IPS DF 6.9 (cell line): ENCODE results near the gene ASB12.

ENCODE experiments used
- DNase-seq: peaks from one replicate; pipeline ENCODE4 v3.0.0-alpha.2; 2013; ENCODE audit warnings: low read depth, low spot score
- H3K27ac ChIP-seq: one replicate; pipeline ENCODE4 v1.5.1; 2013; ENCODE audit warnings: low read length, control low read depth
- H3K27me3 ChIP-seq: 2 replicates; pipeline ENCODE4 v1.6.1; 2013; ENCODE audit warnings: mild to moderate bottlenecking, low read length; ENCODE audit not compliant: control insufficient read depth, insufficient read depth
- H3K36me3 ChIP-seq: 2 replicates; pipeline ENCODE4 v1.6.1; 2013; ENCODE audit warnings: low read length; ENCODE audit not compliant: control insufficient read depth, insufficient read depth
- H3K4me1 ChIP-seq: 2 replicates; pipeline ENCODE4 v1.6.1; 2013; ENCODE audit warnings: low read length; ENCODE audit not compliant: control insufficient read depth, insufficient read depth
- H3K4me3 ChIP-seq: 2 replicates; pipeline ENCODE4 v1.5.1; 2013; ENCODE audit warnings: mild to moderate bottlenecking, low read length
- H3K9me3 ChIP-seq: 2 replicates; pipeline ENCODE4 v1.6.1; 2013; ENCODE audit warnings: low read length, inconsistent platforms; ENCODE audit not compliant: control insufficient read depth, insufficient read depth
- WGBS: extraction: QIAGEN DNeasy Blood & Tissue Kit; methylation state at CpG from one replicate; pipeline ENCODE4 v1.1.7; 2013; ENCODE audit warnings: mixed read lengths, missing lambda C conversion rate; ENCODE audit not compliant: insufficient read length, insufficient coverage; 5-methylcytosine and 5-hydroxymethylcytosine counted together

The ASB12 gene

DNA sequence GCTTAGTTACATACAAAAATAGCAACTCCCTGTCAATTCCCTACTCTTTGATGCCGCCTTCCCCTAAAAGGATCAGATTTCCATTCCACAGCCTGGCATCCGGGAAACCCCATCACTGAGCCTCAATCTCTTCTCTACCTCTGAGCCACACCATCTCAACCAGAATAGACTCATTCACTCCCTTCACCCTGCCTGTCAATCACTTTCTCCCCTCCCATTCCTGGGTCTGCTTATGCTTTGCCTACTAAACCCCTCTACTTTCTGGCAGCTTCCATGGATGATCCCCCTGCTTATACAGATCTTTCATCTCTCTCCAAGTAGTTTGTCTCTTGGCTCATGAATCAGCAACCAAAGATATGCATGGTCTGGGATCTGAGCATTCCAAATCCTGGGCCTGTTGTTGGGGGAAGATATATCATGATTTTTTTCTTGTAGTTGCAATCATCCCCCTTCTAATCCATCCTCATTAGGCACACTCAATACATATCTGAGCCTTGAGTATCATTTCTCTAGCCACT lies 27.5 kb downstream of the ASB12 start:
- H3K27me3 ChIP-seq: no peaks in the 10 kb centered on the region; the same call in 1 of the 2 replicates
- H3K4me1 ChIP-seq: peaks cover 3% of the 10 kb centered on the region; the same call in 1 of the 2 replicates
- H3K9me3 ChIP-seq: no peaks in the 10 kb centered on the region
- no peak for DNase-seq
- WGBS: no CpG with 5 or more reads among the region's 2 CpGs
- H3K27ac ChIP-seq: no peak overlapping the region
- no peaks in the 10 kb centered on the region for H3K36me3 ChIP-seq
- no peak overlapping the region for H3K4me3 ChIP-seq

DNA sequence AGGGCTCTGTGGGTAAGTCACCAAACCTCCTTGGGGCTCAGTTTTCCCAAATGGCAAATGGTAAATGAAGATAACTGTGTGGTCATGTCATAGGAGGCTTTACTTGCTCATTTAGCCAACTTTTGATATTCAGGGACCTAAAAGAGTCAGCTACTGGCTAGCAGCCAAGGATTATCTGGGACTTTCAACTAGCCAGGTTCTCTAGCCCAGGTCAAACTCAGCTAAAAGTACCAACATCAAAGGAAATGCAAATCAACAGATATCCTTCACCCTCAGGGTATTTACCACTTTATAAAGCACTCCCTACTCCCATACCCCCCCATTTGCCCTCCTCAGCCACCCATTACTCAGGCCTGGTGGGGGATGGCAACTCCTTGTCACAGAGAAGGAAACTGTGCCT lies 32.4 kb downstream of the ASB12 start:
- peaks cover 2% of the 10 kb centered on the region; the same call in 1 of the 2 replicates for H3K4me1 ChIP-seq
- no peak for DNase-seq
- H3K9me3 ChIP-seq: no peaks in the 10 kb centered on the region
- no peaks in the 10 kb centered on the region for H3K27me3 ChIP-seq
- H3K27ac ChIP-seq: no peak overlapping the region
- H3K36me3 ChIP-seq: no peaks in the 10 kb centered on the region
- no peak overlapping the region for H3K4me3 ChIP-seq

DNA sequence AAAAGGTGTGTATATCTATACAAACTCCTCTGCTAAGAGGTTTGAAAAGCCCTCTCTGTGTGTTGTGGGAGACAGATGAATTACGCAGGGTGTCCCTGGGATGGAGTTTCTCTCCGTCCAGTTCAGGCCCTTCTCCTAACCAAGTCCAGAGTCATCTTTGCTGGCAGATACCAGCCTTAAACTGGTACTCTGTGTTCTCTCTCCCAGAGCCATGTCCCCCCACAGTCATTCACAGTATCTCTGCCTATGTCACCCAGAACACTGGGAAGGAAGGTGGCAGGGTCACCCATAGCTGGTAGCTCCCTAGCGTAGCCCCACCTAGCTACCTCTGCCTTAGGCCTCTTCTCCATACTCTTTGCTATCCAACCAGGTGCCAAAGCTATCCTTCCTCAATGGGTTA lies 33.8 kb downstream of the ASB12 start:
- Histone ChIP-seq H3K27ac (no peak overlapping the region), H3K4me3 (no peak overlapping the region), H3K27me3 (no peaks in the 10 kb centered on the region), H3K4me1 (peaks cover 2% of the 10 kb centered on the region; the same call in 1 of the 2 replicates), H3K36me3 (no peaks in the 10 kb centered on the region; the same call in 1 of the 2 replicates), H3K9me3 (no peaks in the 10 kb centered on the region)
- no peak for DNase-seq
- WGBS: no CpG with 5 or more reads among the region's 3 CpGs

DNA sequence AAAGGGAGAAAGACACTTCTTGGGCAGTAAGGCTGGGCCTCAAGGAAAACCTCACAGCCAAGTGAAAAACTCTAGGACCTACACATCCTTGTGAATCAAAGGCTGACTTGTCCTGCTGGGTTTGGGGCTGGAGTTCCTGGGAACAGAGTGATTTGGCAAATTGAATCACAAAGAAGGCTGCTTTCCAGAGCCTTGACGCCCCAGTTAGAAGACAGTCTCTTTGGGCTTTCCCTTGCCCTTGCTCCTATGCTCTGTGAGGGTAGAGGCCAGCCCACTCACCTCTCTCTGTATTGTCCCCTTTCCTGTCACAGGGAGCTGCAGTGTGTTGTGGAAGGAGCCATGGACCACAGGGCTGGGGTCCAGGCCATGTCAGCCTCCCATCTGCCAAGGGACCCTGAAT lies 34.5 kb downstream of the ASB12 start:
- H3K9me3 ChIP-seq: no peaks in the 10 kb centered on the region
- no peak overlapping the region for H3K27ac ChIP-seq
- no peaks in the 10 kb centered on the region; the same call in 1 of the 2 replicates for H3K36me3 ChIP-seq
- no peak overlapping the region for H3K4me3 ChIP-seq
- DNase-seq: no peak
- WGBS: no CpG with 5 or more reads among the region's 1 CpG
- peaks cover 2% of the 10 kb centered on the region; the same call in 1 of the 2 replicates for H3K4me1 ChIP-seq
- no peaks in the 10 kb centered on the region for H3K27me3 ChIP-seq

DNA sequence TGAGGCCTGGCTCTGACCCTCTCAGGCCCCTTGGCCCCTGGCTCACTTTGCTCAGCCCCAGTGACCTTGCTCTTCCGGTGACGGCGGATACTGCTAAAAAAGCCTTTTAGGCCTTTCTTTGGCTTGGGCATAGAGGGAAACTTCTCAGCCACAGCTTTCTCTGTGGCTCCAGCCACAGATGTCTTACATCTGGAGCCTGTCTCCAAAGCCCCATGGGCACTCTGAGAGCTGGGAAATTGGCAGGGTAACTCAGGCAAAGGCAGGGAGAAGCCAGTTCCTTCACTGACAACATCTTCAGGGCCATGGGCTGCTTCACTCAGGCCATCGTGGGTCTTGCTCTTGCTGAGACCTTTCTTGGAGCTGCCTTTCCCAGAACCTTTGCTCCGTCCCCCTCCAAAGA lies 37.7 kb downstream of the ASB12 start:
- Histone ChIP-seq H3K4me1 (peaks cover 2% of the 10 kb centered on the region; the same call in 1 of the 2 replicates), H3K36me3 (no peaks in the 10 kb centered on the region; the same call in 1 of the 2 replicates), H3K27ac (no peak overlapping the region), H3K27me3 (no peaks in the 10 kb centered on the region), H3K4me3 (no peak overlapping the region), H3K9me3 (no peaks in the 10 kb centered on the region)
- WGBS: no CpG with 5 or more reads among the region's 5 CpGs
- DNase-seq: no peak

DNA sequence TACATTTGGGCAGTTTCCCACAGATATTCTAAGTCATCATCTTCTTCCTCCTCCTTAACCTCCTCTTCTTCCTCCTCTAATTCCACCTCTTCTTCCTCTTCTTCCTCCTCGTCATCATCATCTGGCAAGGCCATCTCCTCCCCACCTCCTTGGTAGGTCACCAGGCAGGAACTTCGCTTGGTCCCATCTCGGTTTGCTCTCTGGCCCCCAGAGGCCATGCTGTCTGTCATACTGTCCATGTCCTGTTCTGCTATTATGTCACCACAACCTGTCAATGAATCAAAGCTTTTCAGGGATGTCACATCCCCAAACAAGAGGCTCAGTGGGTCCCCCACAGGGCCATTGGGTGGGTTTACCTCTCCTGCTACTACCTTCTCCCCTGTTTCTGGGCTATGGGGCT lies 38.4 kb downstream of the ASB12 start:
- Histone ChIP-seq H3K9me3 (no peaks in the 10 kb centered on the region), H3K27ac (no peak overlapping the region), H3K4me3 (no peak overlapping the region), H3K4me1 (peaks cover 2% of the 10 kb centered on the region; the same call in 1 of the 2 replicates), H3K36me3 (no peaks in the 10 kb centered on the region; the same call in 1 of the 2 replicates), H3K27me3 (no peaks in the 10 kb centered on the region)
- DNase-seq: no peak
- WGBS: 100% methylated on average over 1 of the region's 3 CpGs

DNA sequence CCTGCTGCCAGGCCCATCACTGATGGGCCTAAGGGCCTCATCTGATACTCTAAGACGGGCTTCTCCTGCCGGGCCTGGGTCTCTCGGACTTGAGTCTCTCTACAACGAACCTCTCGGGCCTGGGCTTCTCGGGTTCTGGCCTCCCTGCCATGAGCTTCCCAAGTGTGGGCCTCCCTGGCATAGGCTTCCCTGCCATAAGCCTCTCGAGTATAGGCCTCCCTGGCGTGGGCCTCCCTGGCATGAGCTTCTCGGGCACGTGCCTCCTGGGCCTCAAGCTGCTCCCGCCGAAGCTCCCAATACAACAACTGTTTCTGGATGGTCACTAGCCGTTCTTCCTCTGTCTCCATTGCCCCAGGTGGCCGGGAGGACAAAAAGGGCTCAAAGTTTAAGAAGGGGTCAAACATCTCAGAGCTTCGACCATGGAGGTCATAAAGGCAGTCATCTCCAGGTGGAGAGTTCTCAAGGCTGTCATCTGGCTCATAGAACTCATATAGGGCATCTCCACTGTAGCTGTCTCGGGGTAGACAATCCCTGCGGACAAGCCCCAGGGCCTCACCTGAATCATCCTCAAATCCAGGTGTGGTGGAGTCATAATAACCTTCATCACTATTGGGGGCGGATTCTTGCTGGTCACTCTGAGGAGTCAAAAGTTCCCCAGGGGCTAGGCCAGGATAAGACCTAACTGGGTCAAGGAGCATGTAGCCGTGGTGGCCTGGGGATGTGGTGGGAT lies 39.0 kb downstream of the ASB12 start:
- no CpG with 5 or more reads among the region's 19 CpGs for WGBS
- Histone ChIP-seq H3K36me3 (no peaks in the 10 kb centered on the region; the same call in 1 of the 2 replicates), H3K27ac (no peak overlapping the region), H3K4me3 (no peak overlapping the region), H3K9me3 (no peaks in the 10 kb centered on the region), H3K27me3 (no peaks in the 10 kb centered on the region), H3K4me1 (peaks cover 2% of the 10 kb centered on the region; the same call in 1 of the 2 replicates)
- DNase-seq: no peak

DNA sequence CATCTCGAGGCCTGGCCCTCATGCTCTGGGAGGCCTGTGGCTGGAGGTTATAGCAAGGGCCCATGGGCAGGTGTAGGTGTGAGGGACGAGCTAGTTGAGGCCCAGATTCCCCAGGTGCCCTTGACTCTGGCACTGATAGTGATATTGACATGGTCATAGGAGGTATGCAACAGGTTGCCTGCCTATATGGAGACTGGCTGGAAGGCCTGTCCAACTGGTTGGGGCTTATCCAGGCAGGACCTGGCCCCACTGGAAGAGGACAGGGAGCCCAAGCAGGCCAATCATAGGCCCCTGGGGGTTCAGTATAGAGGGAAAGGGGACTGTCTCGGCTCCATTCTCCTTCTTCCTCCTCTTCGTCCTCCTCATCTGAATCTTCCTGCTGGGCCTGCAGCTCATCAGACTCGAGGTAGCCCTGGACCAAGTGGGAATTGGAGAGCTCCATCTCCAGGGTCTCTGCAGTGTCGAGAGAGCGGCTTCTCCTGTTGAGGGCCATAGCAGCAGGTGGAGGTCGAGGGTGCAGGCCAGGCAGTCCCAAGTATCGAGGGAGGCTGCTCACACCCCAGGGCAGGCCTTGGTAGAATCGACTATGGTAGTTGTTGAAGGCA lies 40.2 kb downstream of the ASB12 start:
- Histone ChIP-seq H3K27ac (no peak overlapping the region), H3K9me3 (no peaks in the 10 kb centered on the region), H3K36me3 (no peaks in the 10 kb centered on the region; the same call in 1 of the 2 replicates), H3K4me1 (no peaks in the 10 kb centered on the region), H3K4me3 (no peak overlapping the region), H3K27me3 (no peaks in the 10 kb centered on the region)
- no peak for DNase-seq
- whole genome bisulfite sequencing: no CpG with 5 or more reads among the region's 10 CpGs

DNA sequence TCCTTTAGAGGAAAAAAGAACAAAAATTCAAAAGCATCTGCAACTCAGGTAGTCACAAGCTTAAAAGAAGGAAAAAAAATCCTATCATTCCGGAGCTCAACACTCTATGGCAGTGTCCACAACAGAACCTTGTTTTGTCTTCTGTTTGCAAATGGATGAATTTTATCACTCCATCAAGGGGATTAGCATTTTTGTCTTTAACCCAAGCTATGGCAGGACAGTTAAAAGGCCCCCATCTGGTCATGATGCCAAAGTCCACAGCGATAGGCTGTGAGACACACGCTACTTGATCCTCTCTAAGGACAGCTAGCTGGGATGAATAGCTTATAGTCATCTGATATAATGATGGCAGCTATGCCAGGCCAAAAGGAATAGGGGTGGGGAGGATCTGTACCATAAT lies 41.5 kb downstream of the ASB12 start:
- no CpG with 5 or more reads among the region's 3 CpGs for WGBS
- DNase-seq: no peak
- Histone ChIP-seq H3K27me3 (no peaks in the 10 kb centered on the region), H3K4me1 (no peaks in the 10 kb centered on the region), H3K9me3 (no peaks in the 10 kb centered on the region), H3K4me3 (no peak overlapping the region), H3K27ac (no peak overlapping the region), H3K36me3 (no peaks in the 10 kb centered on the region; the same call in 1 of the 2 replicates)

DNA sequence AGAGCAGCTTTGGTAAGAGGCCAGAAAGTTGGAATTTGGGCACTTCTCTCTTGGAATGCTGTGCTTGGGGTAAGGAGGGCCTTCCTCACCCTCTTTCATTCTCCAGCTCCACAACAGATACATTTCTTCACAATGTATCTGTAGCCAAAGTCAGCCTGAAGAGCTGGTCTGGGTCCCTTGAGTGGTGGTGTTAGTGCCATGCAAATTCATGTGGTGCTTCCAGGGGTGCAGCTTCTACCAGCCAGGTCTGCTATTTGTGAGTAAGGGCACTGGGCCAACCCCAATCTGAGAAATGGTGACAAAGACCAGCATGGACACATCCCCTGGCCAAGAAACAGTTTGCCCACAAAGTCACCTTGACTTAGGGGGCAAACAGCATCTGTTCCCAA lies 42.7 kb downstream of the ASB12 start:
- no peaks in the 10 kb centered on the region for H3K9me3 ChIP-seq
- no peaks in the 10 kb centered on the region for H3K4me1 ChIP-seq
- H3K27me3 ChIP-seq: no peaks in the 10 kb centered on the region
- no peak overlapping the region for H3K4me3 ChIP-seq
- H3K27ac ChIP-seq: no peak overlapping the region
- no peaks in the 10 kb centered on the region; the same call in 1 of the 2 replicates for H3K36me3 ChIP-seq
- DNase-seq: no peak
